HL-60 (cell line): ENCODE data around the gene CTNND2.

Experiments used
- CTCF ChIP-seq: IDR thresholded peaks from one replicate; pipeline ENCODE4 v1.5.1; 2011; ENCODE audit warnings: low read length, control low read depth, inconsistent platforms; ENCODE audit not compliant: insufficient read depth
- POLR2AphosphoS5 ChIP-seq: IDR thresholded peaks from 2 replicates; pipeline ENCODE4 v1.6.1; 2012; ENCODE audit warnings: low read depth

GRCh38 chr5:11292648-11293356 is 611.4 kb downstream of the CTNND2 start:
- TF ChIP-seq CTCF (no peak), POLR2AphosphoS5 (no peak)
